Tibial nerve (tissue), 4 donors: ENCODE measurements around the gene FBL. TPM values are rescaled to one million over a fixed set of nuclear protein-coding genes. Genes with fewer than 3 reads are reported as not detected.
"Not testable (repeated sequence)": the region's sequence is repeated elsewhere in the genome, so short reads cannot be mapped to it uniquely, and the experiment has no call there.

Experiments used
- DNase-seq, 2 donors: peaks; one replicate each; pipeline ENCODE4 v3.0.0-alpha.2; 2019; ENCODE audit warnings: low spot score in 2 of 2
- H3K27ac ChIP-seq, 4 donors: fragments of 200-600 bp; sonication (generic) in 3 of 4; one replicate each; pipeline ENCODE4 v1.5.1; 2017 to 2019; ENCODE audit warnings: mild to moderate bottlenecking in 1 of 4
- H3K27me3 ChIP-seq, 2 donors: fragments of 200-600 bp; sonication (generic) in 1 of 2; one replicate each; pipeline versions ENCODE4 v1.5.1 to v1.6.0; 2017 to 2019
- H3K36me3 ChIP-seq, 3 donors: fragments of 200-600 bp; sonication (generic); one replicate each; pipeline ENCODE4 v1.5.1; 2018 to 2019
- H3K4me1 ChIP-seq, 4 donors: fragments of 200-600 bp; sonication (generic) in 3 of 4; one replicate each; pipeline ENCODE4 v1.5.1; 2017 to 2019
- H3K4me3 ChIP-seq, 4 donors: fragments of 200-600 bp; sonication (generic) in 3 of 4; one replicate each; pipeline ENCODE4 v1.5.1; 2017 to 2019; ENCODE audit warnings: mild to moderate bottlenecking in 1 of 4, moderate library complexity in 1 of 4
- H3K9me3 ChIP-seq, 4 donors: fragments of 200-600 bp; sonication (generic) in 3 of 4; one replicate each; pipeline ENCODE4 v1.5.1; 2017 to 2019
- CTCF ChIP-seq, 5 experiments: fragments of 200-600 bp in 3 of 5; fragments of 450-650 bp in 2 of 5; sonication (generic) in 3 of 5; IDR thresholded peaks; one replicate each; pipeline ENCODE4 v1.5.1; 2016 to 2019; ENCODE audit warnings: antibody characterized with exemption in 5 of 5, mild to moderate bottlenecking in 3 of 5, moderate library complexity in 2 of 5
- EP300 ChIP-seq, 2 donors: sonication (generic); formaldehyde crosslinking; IDR thresholded peaks; one replicate each; pipeline ENCODE4 v1.6.1; 2017; ENCODE audit warnings: antibody characterized with exemption in 2 of 2, mild to moderate bottlenecking in 1 of 2
- POLR2A ChIP-seq, 2 donors: fragments of 450-650 bp; IDR thresholded peaks; one replicate each; pipeline ENCODE4 v1.6.1; 2017; ENCODE audit warnings: antibody characterized with exemption in 2 of 2, mild to moderate bottlenecking in 2 of 2, moderate library complexity in 2 of 2
- WGBS, 2 donors: methylation state at CpG; one replicate each; pipeline ENCODE4 v1.1.5; 2018; 5-methylcytosine and 5-hydroxymethylcytosine counted together
- total RNA-seq, 4 donors: library from RNA; depleted of rRNA; stranded (reverse); fragments of >200 nt; gene quantifications; one replicate each; pipeline ENCODE4 v1.1.0, GENCODE V29; 2016

The FBL gene
- total RNA-seq, 4 donors from 2014 or later, result 170 to 204 (median 177) TPM

- H3K27ac ChIP-seq, DNase-seq, H3K4me1 ChIP-seq, H3K27me3 ChIP-seq, H3K36me3 ChIP-seq, H3K9me3 ChIP-seq, H3K4me3 ChIP-seq: not testable (repeated sequence)
- 69 to 79% methylated on average over 12 to 15 of the region's 30 CpGs for WGBS, 2 donors
These were observed 39.8 kb upstream of the FBL start for GRCh38 chr19:39885821-39886554.

DNA sequence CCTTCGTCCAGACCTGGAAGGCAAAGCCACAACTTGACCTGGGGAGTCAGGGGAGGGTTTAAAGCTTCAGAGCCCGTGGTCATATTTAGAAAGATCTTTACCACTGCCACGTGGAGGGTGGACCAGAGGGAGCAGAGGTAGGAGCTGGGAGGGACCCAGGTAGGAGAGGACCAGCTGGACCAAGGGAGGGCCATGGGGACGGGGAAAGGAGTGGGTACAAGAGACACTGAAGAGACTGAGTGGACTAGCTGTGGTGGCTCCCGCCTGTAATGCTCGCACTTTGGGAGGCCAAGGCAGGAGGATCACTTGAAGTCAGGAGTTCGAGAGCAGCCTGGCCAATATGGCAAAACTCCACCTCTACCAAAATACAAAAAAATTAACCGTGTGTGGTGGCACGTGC, 38.5 kb upstream of the FBL start:
- H3K27ac ChIP-seq, H3K9me3 ChIP-seq, H3K4me3 ChIP-seq, H3K36me3 ChIP-seq, H3K27me3 ChIP-seq, H3K4me1 ChIP-seq, DNase-seq: not testable (repeated sequence)
- WGBS, 2 donors, result 71 to 73% methylated on average over 4 to 5 of the region's 9 CpGs

GRCh38 chr19:39882645-39883044, 36.5 kb upstream of the FBL start:
- H3K9me3 ChIP-seq, H3K27me3 ChIP-seq, DNase-seq, H3K4me3 ChIP-seq, H3K36me3 ChIP-seq, H3K4me1 ChIP-seq, H3K27ac ChIP-seq: not testable (repeated sequence)
- WGBS, 2 donors, result 81 to 84% methylated on average over 6 to 7 of the region's 10 CpGs

GRCh38 chr19:39881495-39882110, 35.4 kb upstream of the FBL start:
- H3K36me3 ChIP-seq, H3K27ac ChIP-seq, H3K4me3 ChIP-seq, H3K4me1 ChIP-seq, H3K27me3 ChIP-seq, DNase-seq, H3K9me3 ChIP-seq: not testable (repeated sequence)
- 5 to 8% methylated on average over 9 to 11 of the region's 15 CpGs for WGBS, 2 donors

DNA sequence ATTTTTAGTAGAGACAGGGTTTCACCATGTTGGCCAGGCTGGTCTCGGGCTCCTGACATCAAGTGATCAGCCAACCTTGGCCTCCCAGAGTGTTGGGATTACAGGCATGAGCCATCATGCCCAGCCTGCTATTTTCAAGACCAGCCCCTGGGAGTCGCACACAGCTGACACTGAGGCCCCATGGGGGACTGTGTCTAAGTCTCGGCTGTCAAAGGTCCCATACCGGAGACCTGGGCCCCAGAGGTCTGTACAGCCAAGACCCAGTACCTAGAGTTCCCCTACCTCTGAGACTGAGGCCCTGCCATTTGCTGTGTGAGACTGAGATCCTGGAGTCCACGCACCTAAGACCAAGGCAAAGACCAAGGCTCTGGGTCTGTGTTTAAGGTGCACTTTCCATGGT, 34.1 kb upstream of the FBL start:
- 71 to 100% methylated on average over 1 to 5 of the region's 5 CpGs for WGBS, 2 donors

DNA sequence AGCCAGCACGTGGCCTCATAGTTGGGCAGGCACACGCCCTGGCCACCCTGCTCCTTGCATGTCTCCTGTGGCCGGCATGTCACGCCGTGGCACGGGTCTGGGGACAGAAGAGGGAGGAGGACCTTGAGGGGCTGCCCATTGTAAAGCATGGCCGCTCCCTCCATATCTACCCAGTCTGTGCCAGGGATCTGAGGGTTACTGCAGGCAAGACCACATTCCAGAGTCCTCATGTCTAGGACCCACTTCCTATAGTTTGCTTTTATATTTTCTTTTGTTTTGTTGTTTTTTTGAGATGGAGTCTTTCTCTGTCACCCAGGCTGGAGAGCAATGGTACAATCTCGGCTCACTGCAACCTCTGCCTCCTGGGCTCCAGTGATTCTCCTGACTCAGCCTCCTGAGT, 33.6 kb upstream of the FBL start:
- H3K9me3 ChIP-seq, H3K4me1 ChIP-seq, H3K27ac ChIP-seq, H3K36me3 ChIP-seq, H3K27me3 ChIP-seq, H3K4me3 ChIP-seq, DNase-seq: not testable (repeated sequence)
- 86 to 89% methylated on average over 1 to 6 of the region's 8 CpGs for WGBS, 2 donors

More for the DNA sequence above, 34.1 kb upstream of the FBL start:
- not testable (repeated sequence) for H3K36me3 ChIP-seq, H3K4me1 ChIP-seq, DNase-seq, H3K4me3 ChIP-seq, H3K9me3 ChIP-seq, H3K27ac ChIP-seq, H3K27me3 ChIP-seq

GRCh38 chr19:39878866-39879265, 32.7 kb upstream of the FBL start:
- not testable (repeated sequence) for DNase-seq, H3K27me3 ChIP-seq
- WGBS, 2 donors, result 83 to 84% methylated on average over 11 of the region's 11 CpGs

DNA sequence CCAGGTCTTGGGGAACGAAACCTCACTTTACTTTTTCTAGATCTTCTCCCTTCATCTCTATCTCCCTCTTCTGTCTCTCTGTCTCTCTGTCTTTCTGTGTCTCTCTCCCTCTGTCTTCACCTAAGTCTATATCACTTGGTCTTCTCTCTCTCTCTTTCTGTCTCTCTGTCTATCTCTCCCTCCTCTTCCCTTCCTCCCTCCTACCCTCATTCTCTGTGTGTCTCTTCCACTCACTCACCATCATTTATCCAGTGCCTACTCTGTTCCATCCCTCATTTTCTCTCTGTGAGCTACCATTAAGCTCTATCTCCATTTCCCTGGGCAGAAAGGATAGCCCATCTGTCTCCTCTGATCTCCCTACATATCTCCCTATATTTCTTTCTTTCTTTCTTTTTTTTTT, 32.2 kb upstream of the FBL start:
- TF ChIP-seq CTCF (IDR thresholded peaks at IDR 0.05) (no peak), POLR2A (IDR thresholded peaks at IDR 0.05) (no peak), EP300 (IDR thresholded peaks at IDR 0.05) (no peak)
- H3K4me3 ChIP-seq, result no peak overlapping the region
- H3K4me1 ChIP-seq, result no peaks in the 10 kb centered on the region
- no peak for DNase-seq
- no peaks in the 10 kb centered on the region for H3K9me3 ChIP-seq
- 65 to 81% methylated on average over 1 of the region's 1 CpG for WGBS, 2 donors
- H3K36me3 ChIP-seq, result no peaks in the 10 kb centered on the region
- H3K27me3 ChIP-seq, result peaks cover 0 to 8% of the 10 kb centered on the region in 2 donors
- no peak overlapping the region for H3K27ac ChIP-seq

More at GRCh38 chr19:39878866-39879265, 32.7 kb upstream of the FBL start:
- H3K4me1 ChIP-seq, H3K4me3 ChIP-seq, H3K36me3 ChIP-seq, H3K27ac ChIP-seq, H3K9me3 ChIP-seq: not testable (repeated sequence)

- not testable (repeated sequence) for DNase-seq, H3K4me3 ChIP-seq, H3K27ac ChIP-seq, H3K27me3 ChIP-seq, H3K36me3 ChIP-seq, H3K4me1 ChIP-seq, H3K9me3 ChIP-seq
- WGBS, 2 donors, result 82 to 88% methylated on average over 13 to 17 of the region's 17 CpGs
These were observed 31.8 kb upstream of the FBL start for GRCh38 chr19:39877982-39878381.

GRCh38 chr19:39877488-39877887, 31.3 kb upstream of the FBL start:
- DNase-seq, H3K27ac ChIP-seq, H3K27me3 ChIP-seq, H3K36me3 ChIP-seq, H3K4me3 ChIP-seq, H3K4me1 ChIP-seq, H3K9me3 ChIP-seq: not testable (repeated sequence)
- 77 to 87% methylated on average over 9 to 10 of the region's 14 CpGs for WGBS, 2 donors

DNA sequence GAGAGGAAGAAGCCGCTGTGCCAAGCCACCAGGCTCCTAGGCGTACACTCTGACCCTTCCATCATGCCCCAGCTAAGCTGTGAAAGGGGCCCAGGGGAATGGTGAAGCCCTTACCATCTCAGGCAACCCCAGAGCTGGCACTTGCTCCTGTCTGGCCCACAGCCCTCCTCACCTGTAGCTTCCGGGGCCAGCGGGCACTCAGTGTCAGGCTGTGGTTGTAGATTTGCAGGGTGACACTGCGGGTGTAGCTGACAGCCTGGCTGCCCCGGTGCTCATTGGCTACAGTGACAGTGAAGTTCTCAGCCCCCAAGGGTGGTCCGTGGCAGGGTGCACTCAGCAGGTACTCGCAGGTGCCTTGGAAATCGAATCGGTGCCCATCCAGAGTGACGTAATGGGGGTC, 30.3 kb upstream of the FBL start:
- H3K4me1 ChIP-seq, result not testable (repeated sequence)

DNA sequence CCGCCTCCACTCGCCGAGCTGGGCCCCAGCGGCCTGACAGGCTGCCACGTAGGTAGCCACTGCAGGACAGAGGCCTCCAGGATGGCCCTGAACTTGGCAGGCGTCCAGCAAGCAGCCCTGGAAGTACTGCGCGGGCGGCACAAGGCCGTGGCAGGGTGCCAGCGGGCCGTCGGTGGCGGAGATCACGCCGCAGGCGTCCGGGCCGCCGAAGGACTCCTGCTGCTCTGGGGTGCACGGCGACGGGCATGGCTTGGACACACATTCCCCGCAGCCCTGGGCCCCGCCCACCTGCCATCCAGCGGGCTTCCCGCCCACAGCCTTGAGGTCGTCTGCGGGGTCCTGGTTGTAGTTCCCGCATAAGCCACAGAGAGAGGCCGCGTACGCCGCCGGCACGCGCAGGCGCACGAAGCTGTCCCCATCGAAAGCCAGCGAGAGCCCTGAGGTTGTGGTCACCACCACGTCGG, 29.3 kb upstream of the FBL start:
- H3K27ac ChIP-seq, H3K27me3 ChIP-seq, H3K9me3 ChIP-seq, DNase-seq, H3K36me3 ChIP-seq, H3K4me1 ChIP-seq, H3K4me3 ChIP-seq: not testable (repeated sequence)
- 46 to 72% methylated on average over 11 to 21 of the region's 43 CpGs for WGBS, 2 donors

More for the DNA sequence above, 30.3 kb upstream of the FBL start:
- H3K4me3 ChIP-seq, H3K36me3 ChIP-seq, H3K27me3 ChIP-seq, H3K27ac ChIP-seq, H3K9me3 ChIP-seq, DNase-seq: not testable (repeated sequence)
- WGBS, 2 donors, result 91 to 93% methylated on average over 2 of the region's 11 CpGs
